Endothelial cell of umbilical vein (primary cell): ENCODE data around the gene GNB5. TPM values are rescaled to one million over a fixed set of nuclear protein-coding genes. Genes with fewer than 3 reads are reported as not detected.

Experiments
- BruUV-seq: library from RNA; stranded (reverse); fragments of 400-500 nt; replicated peaks from 2 replicates; lab custom pipeline; 2021; lab: Mats Ljungman, UMichigan
- CTCF ChIA-PET: fragments of 300-600, 350-600 bp; sonication (Branson Sonifier 250); formaldehyde crosslinking; loops from one replicate; lab custom pipeline; 2021; ENCODE audit warnings: antibody characterized with exemption, inconsistent platforms; lab: Charles Lee
- POLR2A ChIA-PET: fragments of 300-600, 350-600 bp; sonication (Branson Sonifier 250); formaldehyde crosslinking; loops from one replicate; lab custom pipeline; 2021; ENCODE audit warnings: antibody characterized with exemption, inconsistent platforms; lab: Charles Lee
- DNase-seq: peaks from one replicate; pipeline ENCODE4 v3.0.0-alpha.2; 2011; ENCODE audit warnings: low read depth, low spot score
- FAIRE-seq: peaks from 2 replicates; lab custom pipeline; 2011; peaks lifted over from hg19 to GRCh38; lab: Jason Lieb, UNC
- H2AFZ ChIP-seq: 2 replicates; pipeline ENCODE4 v1.6.0; 2012; ENCODE audit warnings: low read depth, low read length, control low read depth, inconsistent platforms
- H3K27ac ChIP-seq: 2 replicates; pipeline ENCODE4 v1.5.1; 2011; ENCODE audit warnings: low read depth, mild to moderate bottlenecking, control low read depth, low read length, moderate library complexity; ENCODE audit not compliant: insufficient read depth
- H3K27me3 ChIP-seq, 2 experiments: 2 replicates each; pipeline versions ENCODE4 v1.6.0 to v1.6.1; 2011; ENCODE audit warnings: low read length in 2 of 2, mixed read lengths in 1 of 2; ENCODE audit not compliant: control insufficient read depth in 2 of 2, insufficient read depth in 2 of 2
- H3K36me3 ChIP-seq, 2 experiments: 2 replicates in 1 of 2; 3 replicates in 1 of 2; pipeline ENCODE4 v1.5.1; 2011; ENCODE audit warnings: low read length in 2 of 2, mild to moderate bottlenecking in 1 of 2, moderate library complexity in 1 of 2; ENCODE audit not compliant: control insufficient read depth in 2 of 2, insufficient read depth in 2 of 2; ENCODE audit errors: extremely low read depth in 1 of 2
- H3K4me1 ChIP-seq: 3 replicates; pipeline ENCODE4 v1.5.1; 2011; ENCODE audit warnings: mild to moderate bottlenecking, low read length; ENCODE audit not compliant: control insufficient read depth, insufficient read depth; ENCODE audit errors: extremely low read depth
- H3K4me2 ChIP-seq: 2 replicates; pipeline ENCODE4 v1.6.1; 2011; ENCODE audit warnings: low read length, control low read depth, mixed read lengths; ENCODE audit not compliant: insufficient read depth
- H3K4me3 ChIP-seq, 3 experiments: fragments of 200-600 bp in 1 of 3; sonication (generic), shearing (Covaris generic) in 1 of 3; replicated peaks in 1 of 3; 2 replicates each; pipeline ENCODE4 v1.5.1; 2011 to 2016; ENCODE audit warnings: control low read depth in 3 of 3, low read length in 3 of 3, mild to moderate bottlenecking in 2 of 3, inconsistent platforms in 1 of 3, low read depth in 1 of 3, moderate library complexity in 1 of 3; ENCODE audit not compliant: insufficient read depth in 1 of 3
- H3K79me2 ChIP-seq: 2 replicates; pipeline ENCODE4 v1.6.0; 2012; ENCODE audit warnings: low read length, inconsistent platforms; ENCODE audit not compliant: control insufficient read depth, insufficient read depth
- H3K9ac ChIP-seq: replicated peaks from 2 replicates; pipeline ENCODE3; 2011; ENCODE audit warnings: low read length, control low read depth; ENCODE audit not compliant: insufficient read depth; ENCODE audit errors: extremely low read depth
- H3K9me1 ChIP-seq: replicated peaks from 3 replicates; pipeline ENCODE4 v1.6.0; 2011; ENCODE audit warnings: mild to moderate bottlenecking, low read length; ENCODE audit not compliant: control insufficient read depth, insufficient read depth; ENCODE audit errors: extremely low read depth
- H3K9me3 ChIP-seq: replicated peaks from 2 replicates; pipeline ENCODE4 v1.5.1; 2012; ENCODE audit warnings: low read length, inconsistent platforms; ENCODE audit not compliant: control insufficient read depth, insufficient read depth
- H4K20me1 ChIP-seq: replicated peaks from 2 replicates; pipeline ENCODE3; 2011; ENCODE audit warnings: mild to moderate bottlenecking, low read length; ENCODE audit not compliant: control insufficient read depth, insufficient read depth; ENCODE audit errors: extremely low read depth
- CTCF ChIP-seq, 2 donors: IDR thresholded peaks; 1 replicate in 1 of 2; 2 replicates in 1 of 2; pipeline ENCODE4 v1.5.1; 2011; ENCODE audit warnings: low read length in 2 of 2, mild to moderate bottlenecking in 2 of 2, moderate library complexity in 2 of 2, control low read depth in 1 of 2, inconsistent platforms in 1 of 2, low read depth in 1 of 2; ENCODE audit not compliant: insufficient read depth in 1 of 2; ENCODE audit errors: extremely low read depth in 1 of 2
- EZH2 ChIP-seq: IDR thresholded peaks from 2 replicates; pipeline ENCODE4 v1.6.1; 2012; ENCODE audit warnings: borderline replicate concordance, low read depth, mild to moderate bottlenecking, moderate library complexity, low read length, inconsistent platforms; ENCODE audit not compliant: severe bottlenecking
- FOS ChIP-seq: IDR thresholded peaks from 2 replicates; pipeline ENCODE4 v1.6.1; 2011; ENCODE audit warnings: mild to moderate bottlenecking, low read length, moderate library complexity, borderline replicate concordance; ENCODE audit not compliant: insufficient read depth
- GATA2 ChIP-seq: IDR thresholded peaks from 2 replicates; pipeline ENCODE4 v1.7.0; 2011; ENCODE audit warnings: low read depth, mild to moderate bottlenecking, moderate library complexity, mixed read lengths, low read length; ENCODE audit not compliant: insufficient read length, insufficient read depth
- JUN ChIP-seq: IDR thresholded peaks from 2 replicates; pipeline ENCODE4 v1.6.1; 2011; ENCODE audit warnings: borderline replicate concordance, low read depth; ENCODE audit not compliant: insufficient read length, insufficient read depth
- MAX ChIP-seq: IDR thresholded peaks from 2 replicates; pipeline ENCODE4 v1.6.1; 2011; ENCODE audit not compliant: insufficient read depth, insufficient read length
- MYC ChIP-seq: IDR thresholded peaks from one replicate; pipeline ENCODE4 v1.6.1; 2011; ENCODE audit warnings: mild to moderate bottlenecking, low read depth, low read length
- POLR2A ChIP-seq: IDR thresholded peaks from 2 replicates; pipeline ENCODE4 v1.6.1; 2012; ENCODE audit warnings: low read depth, mild to moderate bottlenecking, control low read depth, low read length
- POLR2AphosphoS5 ChIP-seq: IDR thresholded peaks from 2 replicates; pipeline ENCODE4 v1.6.1; 2012; ENCODE audit warnings: low read depth, mild to moderate bottlenecking, control low read depth, low read length, moderate library complexity; ENCODE audit not compliant: insufficient read depth
- dilution Hi-C: fragments of 300-500 bp; cut with MboI; formaldehyde crosslinking; loops from one replicate; pipeline ENCODE4 v1.15.0; 2019; ENCODE audit warnings: low sequenced_read_pairs; ENCODE audit not compliant: extremely low pct_ligation_motif_present
- intact Hi-C: fragments of 100-400 bp; cut with micrococcal nuclease; formaldehyde crosslinking; loops from one replicate; pipeline ENCODE4 v1.10.0; 2022
- polyA plus RNA-seq, 4 experiments: library from polyadenylated mRNA; depleted of rRNA in 3 of 4; stranded (reverse) in 3 of 4; unstranded in 1 of 4; fragments of >200 nt; gene quantifications; 2 replicates each; pipeline versions ENCODE4 v1.2.1 to v1.2.3, GENCODE V29; 2011 to 2012; ENCODE audit warnings: missing spikeins in 1 of 4
- total RNA-seq: library from RNA; stranded (reverse); gene quantifications from 2 replicates; pipeline ENCODE4 v1.2.3, GENCODE V29; 2021

Gene GNB5
- total and polyA plus RNA-seq, 2 donors (not counting 3 experiments of a cell fraction or from before 2014, with no cell fraction given) = 15.6 to 16.8 TPM

- H3K4me2 ChIP-seq = no peak overlapping the region
- H3K27ac ChIP-seq = no peak overlapping the region
- ChIA-PET CTCF (interaction anchor here (1.5 to 4.3 kb wide), 4 partner anchors 11 to 30 kb away, joined by 3 to 27 read pairs (median 4); no protein-coding TSS in a partner anchor), POLR2A (interaction anchor here (0.6 kb wide), 1 partner anchor 9 kb away, joined by 3 read pairs; no protein-coding TSS in a partner anchor)
- H3K27me3 ChIP-seq = no peaks in the 10 kb centered on the region
- intact Hi-C loops (no loop called here), dilution Hi-C loops (no loop called here)
- no peak overlapping the region for H2AFZ ChIP-seq
- H3K79me2 ChIP-seq = no peaks in the 10 kb centered on the region
- FAIRE-seq = no peak
- no peak overlapping the region for H3K4me3 ChIP-seq
- H3K36me3 ChIP-seq = peaks cover 0 to 5% of the 10 kb centered on the region in 2 experiments
- H3K9me1 ChIP-seq = no peaks in the 10 kb centered on the region
- H3K4me1 ChIP-seq = no peaks in the 10 kb centered on the region
- BruUV-seq = no TSS peak
- H4K20me1 ChIP-seq = no peaks in the 10 kb centered on the region
- H3K9ac ChIP-seq = no peak overlapping the region
- H3K9me3 ChIP-seq = no peaks in the 10 kb centered on the region
- TF ChIP-seq JUN (no peak), EZH2 (no peak), POLR2AphosphoS5 (no peak), FOS (no peak), POLR2A (no peak), GATA2 (no peak), MAX (no peak), MYC (no peak), CTCF (IDR thresholded peaks at IDR 0.05; ENCODE audit: extremely low read depth in 1 of 2, insufficient read depth in 1 of 2, low read depth in 1 of 2, low read length in 2 of 2) (no peak)
- no peak for DNase-seq
Measured at GRCh38 chr15:52238149-52238548, 47.0 kb upstream of the GNB5 start.
